ENCODE results near the gene TRIO.

Gene TRIO

GRCh38 chr5:14286007-14286406 is 142.9 kb downstream of the TRIO start:
- H3K9ac ChIP-seq (ENCODE audit: low read length): no peak overlapping the region
- DNase-seq: no peak
- no peak overlapping the region for H3K27ac ChIP-seq (ENCODE audit: low read length)
- H3F3A ChIP-seq (ENCODE audit: insufficient read depth, low read length): no peaks in the 10 kb centered on the region
- TF ChIP-seq CTCF (IDR thresholded peaks at IDR 0.05; ENCODE audit: low read length) (no peak), EZH2phosphoT487 (IDR thresholded peaks at IDR 0.05; ENCODE audit: low read length) (no peak), EZH2 (optimal IDR thresholded peaks at IDR 0.05; ENCODE audit: low read depth, low read length) (no peak)
- no peaks in the 10 kb centered on the region for H3K27me3 ChIP-seq (replicated peaks; ENCODE audit: insufficient read depth, low read length)
- H3K79me2 ChIP-seq (ENCODE audit: low read length): 0 out of 2 replicates have a peak, but pooled peaks cover 3% of the 10 kb centered on the region
- no peaks in the 10 kb centered on the region for H4K20me1 ChIP-seq (ENCODE audit: insufficient read depth, low read length)
- H3K36me3 ChIP-seq (replicated peaks; ENCODE audit: insufficient read depth, low read length): no peaks in the 10 kb centered on the region
- H3K4me3 ChIP-seq (ENCODE audit: low read length): no peak overlapping the region
- no peaks in the 10 kb centered on the region for H3K9me3 ChIP-seq (replicated peaks; ENCODE audit: insufficient read depth, low read length)
- no peaks in the 10 kb centered on the region for H3K9me2 ChIP-seq (replicated peaks; ENCODE audit: insufficient read depth, low read length)
- H3K4me2 ChIP-seq (ENCODE audit: low read depth, low read length): no peak overlapping the region
- H3K4me1 ChIP-seq (ENCODE audit: low read length): 0 out of 2 replicates have a peak, but pooled peaks cover 15% of the 10 kb centered on the region
- no peak overlapping the region for H2AFZ ChIP-seq (ENCODE audit: low read length)

GRCh38 chr5:14286574-14287421 is 143.7 kb downstream of the TRIO start:
- Histone ChIP-seq H3K27ac (ENCODE audit: low read length) (peak overlapping the region; percentile 34; the same call in 1 of the 2 replicates), H3K9me3 (replicated peaks; ENCODE audit: insufficient read depth, low read length) (no peaks in the 10 kb centered on the region), H3K4me3 (ENCODE audit: low read length) (no peak overlapping the region), H3K27me3 (replicated peaks; ENCODE audit: insufficient read depth, low read length) (no peaks in the 10 kb centered on the region), H3K4me2 (ENCODE audit: low read depth, low read length) (no peak overlapping the region), H3F3A (ENCODE audit: insufficient read depth, low read length) (no peaks in the 10 kb centered on the region), H4K20me1 (ENCODE audit: insufficient read depth, low read length) (no peaks in the 10 kb centered on the region), H2AFZ (ENCODE audit: low read length) (no peak overlapping the region), H3K9me2 (replicated peaks; ENCODE audit: insufficient read depth, low read length) (no peaks in the 10 kb centered on the region), H3K79me2 (ENCODE audit: low read length) (0 out of 2 replicates have a peak, but pooled peaks cover 3% of the 10 kb centered on the region), H3K9ac (ENCODE audit: low read length) (no peak overlapping the region), H3K4me1 (ENCODE audit: low read length) (0 out of 2 replicates have a peak, but pooled peaks cover 15% of the 10 kb centered on the region), H3K36me3 (replicated peaks; ENCODE audit: insufficient read depth, low read length) (no peaks in the 10 kb centered on the region)
- TF ChIP-seq EZH2phosphoT487 (IDR thresholded peaks at IDR 0.05; ENCODE audit: low read length) (no peak), EZH2 (optimal IDR thresholded peaks at IDR 0.05; ENCODE audit: low read depth, low read length) (no peak), CTCF (IDR thresholded peaks at IDR 0.05; ENCODE audit: low read length) (no peak)
- DNase-seq: peak; percentile 35

GRCh38 chr5:14292766-14293658 is 149.9 kb downstream of the TRIO start:
- H4K20me1 ChIP-seq (ENCODE audit: insufficient read depth, low read length): no peaks in the 10 kb centered on the region
- H3K36me3 ChIP-seq (replicated peaks; ENCODE audit: insufficient read depth, low read length): no peaks in the 10 kb centered on the region
- H3K4me1 ChIP-seq (ENCODE audit: low read length): no peaks in the 10 kb centered on the region

More at GRCh38 chr5:14292766-14293658, 149.9 kb downstream of the TRIO start:
- no peak overlapping the region for H3K27ac ChIP-seq (ENCODE audit: low read length)
- no peaks in the 10 kb centered on the region for H3K9me3 ChIP-seq (replicated peaks; ENCODE audit: insufficient read depth, low read length)
- no peak overlapping the region for H3K9ac ChIP-seq (ENCODE audit: low read length)
- DNase-seq: no peak
- no peak overlapping the region for H3K4me3 ChIP-seq (ENCODE audit: low read length)
- TF ChIP-seq EZH2 (optimal IDR thresholded peaks at IDR 0.05; ENCODE audit: low read depth, low read length) (no peak), EZH2phosphoT487 (IDR thresholded peaks at IDR 0.05; ENCODE audit: low read length) (no peak), CTCF (IDR thresholded peaks at IDR 0.05; ENCODE audit: low read length) (no peak)
- H3K27me3 ChIP-seq (replicated peaks; ENCODE audit: insufficient read depth, low read length): no peaks in the 10 kb centered on the region
- no peak overlapping the region for H3K4me2 ChIP-seq (ENCODE audit: low read depth, low read length)
- no peak overlapping the region for H2AFZ ChIP-seq (ENCODE audit: low read length)
- H3K79me2 ChIP-seq (ENCODE audit: low read length): no peaks in the 10 kb centered on the region
- H3K9me2 ChIP-seq (replicated peaks; ENCODE audit: insufficient read depth, low read length): no peaks in the 10 kb centered on the region
- no peaks in the 10 kb centered on the region for H3F3A ChIP-seq (ENCODE audit: insufficient read depth, low read length)
